Peyer's patch (tissue), 4 donors: Measurements from ENCODE around the gene NFU1.

ENCODE experiments used
- POLR2A ChIP-seq, 2 donors: fragments of 450-650 bp; IDR thresholded peaks; one replicate each; pipeline ENCODE4 v1.5.1; 2017; ENCODE audit warnings: antibody characterized with exemption in 2 of 2, mild to moderate bottlenecking in 2 of 2, moderate library complexity in 2 of 2
- TF ChIP-seq, protein P1 (sequence below), 6 experiments: fragments of 450-650 bp in 4 of 6; fragments of 200-600 bp in 2 of 6; sonication (generic) in 1 of 6; IDR thresholded peaks; one replicate each; pipeline ENCODE4 v1.5.1; 2017 to 2019; ENCODE audit warnings: antibody characterized with exemption in 6 of 6, mild to moderate bottlenecking in 3 of 6, moderate library complexity in 1 of 6

- TF ChIP-seq, protein P1, sequence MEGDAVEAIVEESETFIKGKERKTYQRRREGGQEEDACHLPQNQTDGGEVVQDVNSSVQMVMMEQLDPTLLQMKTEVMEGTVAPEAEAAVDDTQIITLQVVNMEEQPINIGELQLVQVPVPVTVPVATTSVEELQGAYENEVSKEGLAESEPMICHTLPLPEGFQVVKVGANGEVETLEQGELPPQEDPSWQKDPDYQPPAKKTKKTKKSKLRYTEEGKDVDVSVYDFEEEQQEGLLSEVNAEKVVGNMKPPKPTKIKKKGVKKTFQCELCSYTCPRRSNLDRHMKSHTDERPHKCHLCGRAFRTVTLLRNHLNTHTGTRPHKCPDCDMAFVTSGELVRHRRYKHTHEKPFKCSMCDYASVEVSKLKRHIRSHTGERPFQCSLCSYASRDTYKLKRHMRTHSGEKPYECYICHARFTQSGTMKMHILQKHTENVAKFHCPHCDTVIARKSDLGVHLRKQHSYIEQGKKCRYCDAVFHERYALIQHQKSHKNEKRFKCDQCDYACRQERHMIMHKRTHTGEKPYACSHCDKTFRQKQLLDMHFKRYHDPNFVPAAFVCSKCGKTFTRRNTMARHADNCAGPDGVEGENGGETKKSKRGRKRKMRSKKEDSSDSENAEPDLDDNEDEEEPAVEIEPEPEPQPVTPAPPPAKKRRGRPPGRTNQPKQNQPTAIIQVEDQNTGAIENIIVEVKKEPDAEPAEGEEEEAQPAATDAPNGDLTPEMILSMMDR (IDR thresholded peaks at IDR 0.05), result no peak
- no peak for TF ChIP-seq POLR2A (IDR thresholded peaks at IDR 0.05)
Measured at GRCh38 chr2:69434753-69435152, 2.5 kb downstream of the NFU1 start.
